SKM-1 (cell line): ENCODE results near the gene CGN.

Experiments
- DNase-seq: peaks from one replicate; lab custom pipeline; 2025; ENCODE audit not compliant: unreplicated experiment; lab: John Stamatoyannopoulos, UW

The CGN gene

GRCh38 chr1:151546011-151546925 is 35.1 kb downstream of the CGN start:
- DNase-seq = no peak

GRCh38 chr1:151547119-151547899 is 36.1 kb downstream of the CGN start:
- DNase-seq = peak; percentile 21

- no peak for DNase-seq
Measured at GRCh38 chr1:151547900-151548230, 36.7 kb downstream of the CGN start.

GRCh38 chr1:151549199-151549598 is 38.0 kb downstream of the CGN start:
- no peak for DNase-seq

GRCh38 chr1:151553659-151554058 is 42.5 kb downstream of the CGN start:
- no peak for DNase-seq

GRCh38 chr1:151556052-151556451 is 44.9 kb downstream of the CGN start:
- no peak for DNase-seq

GRCh38 chr1:151562661-151563060 is 51.5 kb downstream of the CGN start:
- DNase-seq = no peak

GRCh38 chr1:151563376-151563775 is 52.2 kb downstream of the CGN start:
- no peak for DNase-seq

- no peak for DNase-seq
Measured at GRCh38 chr1:151565502-151566189, 54.5 kb downstream of the CGN start.

GRCh38 chr1:151568626-151569088 is 57.5 kb downstream of the CGN start:
- no peak for DNase-seq

GRCh38 chr1:151570819-151571218 is 59.6 kb downstream of the CGN start:
- DNase-seq = no peak

- DNase-seq = no peak
Measured at GRCh38 chr1:151574575-151575529, 63.7 kb downstream of the CGN start.

GRCh38 chr1:151577173-151577572 is 66.0 kb downstream of the CGN start:
- DNase-seq = no peak

GRCh38 chr1:151578941-151579340 is 67.8 kb downstream of the CGN start:
- DNase-seq = no peak

- no peak for DNase-seq
Measured at GRCh38 chr1:151579436-151580225, 68.4 kb downstream of the CGN start.

GRCh38 chr1:151581451-151581850 is 70.3 kb downstream of the CGN start:
- no peak for DNase-seq

GRCh38 chr1:151581921-151582320 is 70.7 kb downstream of the CGN start:
- no peak for DNase-seq

GRCh38 chr1:151583796-151584195 is 72.6 kb downstream of the CGN start:
- DNase-seq = no peak

- DNase-seq = no peak
Measured at GRCh38 chr1:151584278-151584677, 73.1 kb downstream of the CGN start.

GRCh38 chr1:151584780-151585179 is 73.6 kb downstream of the CGN start:
- no peak for DNase-seq
